MCF 10A (cell line): ENCODE results near the gene FAM114A1. TPM values are rescaled to one million over a fixed set of nuclear protein-coding genes. Genes with fewer than 3 reads are reported as not detected.

Experiments used
- BruUV-seq: library from RNA; stranded (reverse); fragments of 400-500 nt; replicated peaks from 2 replicates; lab custom pipeline; 2021; lab: Mats Ljungman, UMichigan
- CTCF ChIA-PET: fragments of 300-600 bp; sonication (Branson Sonifier 250); formaldehyde crosslinking; extraction: SDS; loops from one replicate; lab custom pipeline; 2021; ENCODE audit warnings: antibody characterized with exemption, inconsistent platforms; lab: Yijun Ruan, JAX
- POLR2A ChIA-PET: fragments of 300-600, 350-650 bp; sonication (Branson Sonifier 250); formaldehyde crosslinking; extraction: SDS; loops from one replicate; lab custom pipeline; 2020; ENCODE audit warnings: antibody characterized with exemption, inconsistent platforms; lab: Yijun Ruan, JAX
- DNase-seq: peaks from one replicate; pipeline ENCODE4 v3.0.0-alpha.2; 2018; ENCODE audit not compliant: unreplicated experiment
- H3K27ac Mint-ChIP-seq: one replicate; pipeline ENCODE4 v1.8.0; 2022; ENCODE audit warnings: mild to moderate bottlenecking, low read depth, mixed read lengths; ENCODE audit not compliant: unreplicated experiment
- H3K27me3 Mint-ChIP-seq: one replicate; pipeline ENCODE4 v1.8.0; 2022; ENCODE audit warnings: mixed read lengths; ENCODE audit not compliant: insufficient read depth, unreplicated experiment
- H3K36me3 Mint-ChIP-seq: one replicate; pipeline ENCODE4 v1.8.0; 2022; ENCODE audit warnings: mild to moderate bottlenecking, moderate library complexity, mixed read lengths; ENCODE audit not compliant: insufficient read depth, unreplicated experiment
- H3K4me1 Mint-ChIP-seq: one replicate; pipeline ENCODE4 v1.8.0; 2022; ENCODE audit warnings: mixed read lengths; ENCODE audit not compliant: insufficient read depth, unreplicated experiment
- H3K4me3 Mint-ChIP-seq: one replicate; pipeline ENCODE4 v1.8.0; 2022; ENCODE audit warnings: mild to moderate bottlenecking, moderate library complexity, mixed read lengths; ENCODE audit not compliant: unreplicated experiment
- H3K9me3 Mint-ChIP-seq: one replicate; pipeline ENCODE4 v1.8.0; 2022; ENCODE audit warnings: mixed read lengths; ENCODE audit not compliant: unreplicated experiment
- intact Hi-C: fragments of 100-400 bp; cut with micrococcal nuclease; formaldehyde crosslinking; loops from 2 replicates; pipeline ENCODE4 v1.14.1; 2022
- total RNA-seq: library from RNA; stranded (reverse); gene quantifications from 2 replicates; pipeline ENCODE4 v1.2.3, GENCODE V29; 2022
- TF ChIP-seq, protein P1 (sequence below): fragments of 200-600 bp; IDR thresholded peaks from one replicate; pipeline ENCODE4 v1.8.0; 2022; ENCODE audit warnings: antibody characterized with exemption, mild to moderate bottlenecking; ENCODE audit not compliant: unreplicated experiment

Gene FAM114A1
- total RNA-seq, 1 experiment from 2014 or later = 22.7 TPM

DNA sequence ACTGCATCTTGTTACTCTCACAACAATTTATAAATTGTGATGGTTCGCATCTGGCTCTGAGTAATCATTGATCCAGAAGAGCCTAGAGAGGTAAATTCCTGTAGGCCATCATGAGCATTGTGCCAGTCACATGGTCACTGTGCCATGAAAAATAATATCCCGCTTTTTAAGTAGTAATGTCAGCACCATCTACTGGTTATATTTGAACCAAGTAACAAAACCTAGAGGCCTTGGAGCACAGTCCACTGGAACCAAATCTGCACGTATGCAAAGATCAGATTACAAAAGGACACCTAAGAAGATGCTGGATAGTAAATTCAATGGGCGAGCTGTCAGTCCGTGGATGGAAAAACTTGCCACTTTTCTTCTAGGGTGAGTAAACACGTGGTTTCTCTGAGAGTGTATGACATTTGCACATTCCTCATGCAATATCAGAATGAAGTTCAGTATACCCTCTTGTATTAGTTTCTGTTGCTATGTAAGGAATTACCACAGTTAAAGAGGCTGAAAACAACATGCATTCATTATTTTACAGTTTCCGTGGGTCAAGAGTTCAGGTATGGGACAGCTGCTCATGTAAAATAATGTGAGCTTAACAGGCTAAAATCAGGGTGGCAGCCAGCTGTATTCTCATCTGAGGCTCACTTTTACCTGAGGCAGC is 26.8 kb downstream of the FAM114A1 start:
- DNase-seq = no peak
- H3K9me3 Mint-ChIP-seq = no peaks in the 10 kb centered on the region
- no peak overlapping the region for H3K4me3 Mint-ChIP-seq
- CTCF ChIA-PET = interaction anchor here (0.8 to 2.6 kb wide), 6 partner anchors 90 to 249 kb away, joined by 3 to 12 read pairs (median 4); partner anchors contain the start of gene TLR1
- H3K4me1 Mint-ChIP-seq = peaks cover 6% of the 10 kb centered on the region
- BruUV-seq = no TSS peak
- intact Hi-C loops = no loop called here
- no peaks in the 10 kb centered on the region for H3K27me3 Mint-ChIP-seq
- H3K27ac Mint-ChIP-seq = no peak overlapping the region
- POLR2A ChIA-PET = interaction anchor here (0.6 kb wide), 1 partner anchor 289 kb away, joined by 3 read pairs; no protein-coding TSS in a partner anchor
- peaks cover 29% of the 10 kb centered on the region for H3K36me3 Mint-ChIP-seq
- TF ChIP-seq, protein P1, sequence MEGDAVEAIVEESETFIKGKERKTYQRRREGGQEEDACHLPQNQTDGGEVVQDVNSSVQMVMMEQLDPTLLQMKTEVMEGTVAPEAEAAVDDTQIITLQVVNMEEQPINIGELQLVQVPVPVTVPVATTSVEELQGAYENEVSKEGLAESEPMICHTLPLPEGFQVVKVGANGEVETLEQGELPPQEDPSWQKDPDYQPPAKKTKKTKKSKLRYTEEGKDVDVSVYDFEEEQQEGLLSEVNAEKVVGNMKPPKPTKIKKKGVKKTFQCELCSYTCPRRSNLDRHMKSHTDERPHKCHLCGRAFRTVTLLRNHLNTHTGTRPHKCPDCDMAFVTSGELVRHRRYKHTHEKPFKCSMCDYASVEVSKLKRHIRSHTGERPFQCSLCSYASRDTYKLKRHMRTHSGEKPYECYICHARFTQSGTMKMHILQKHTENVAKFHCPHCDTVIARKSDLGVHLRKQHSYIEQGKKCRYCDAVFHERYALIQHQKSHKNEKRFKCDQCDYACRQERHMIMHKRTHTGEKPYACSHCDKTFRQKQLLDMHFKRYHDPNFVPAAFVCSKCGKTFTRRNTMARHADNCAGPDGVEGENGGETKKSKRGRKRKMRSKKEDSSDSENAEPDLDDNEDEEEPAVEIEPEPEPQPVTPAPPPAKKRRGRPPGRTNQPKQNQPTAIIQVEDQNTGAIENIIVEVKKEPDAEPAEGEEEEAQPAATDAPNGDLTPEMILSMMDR = no peak

DNA sequence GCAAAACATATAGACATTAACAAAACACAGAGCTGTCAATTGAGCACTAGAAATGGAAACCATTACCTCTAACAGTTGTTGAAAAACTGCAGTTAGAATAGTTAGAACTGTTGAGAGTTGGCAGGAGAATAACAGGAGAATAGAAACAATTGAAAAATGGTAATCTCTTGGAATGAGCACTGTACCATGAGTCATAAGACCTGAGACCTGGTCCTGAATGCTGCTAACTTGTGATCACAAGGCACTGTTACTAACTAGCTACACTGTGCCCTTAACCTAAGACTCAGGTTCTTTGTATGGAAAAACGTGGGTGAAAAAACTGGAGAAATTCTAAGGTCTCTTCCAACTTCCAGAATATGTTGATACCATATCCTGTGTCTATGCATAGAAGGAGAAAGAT is 29.3 kb downstream of the FAM114A1 start:
- ChIA-PET POLR2A (no interaction called here), CTCF (interaction anchor here (0.6 to 2.2 kb wide), 5 partner anchors 137 to 835 kb away, joined by 4 to 6 read pairs (median 5); no protein-coding TSS in a partner anchor)
- intact Hi-C loops = no loop called here
- TF ChIP-seq, protein P1 = no peak
- no peak for DNase-seq
- Mint-ChIP-seq H3K4me1 (no peaks in the 10 kb centered on the region), H3K27ac (no peak overlapping the region), H3K9me3 (no peaks in the 10 kb centered on the region), H3K27me3 (no peaks in the 10 kb centered on the region), H3K4me3 (no peak overlapping the region), H3K36me3 (peaks cover 29% of the 10 kb centered on the region)
- BruUV-seq = no TSS peak

DNA sequence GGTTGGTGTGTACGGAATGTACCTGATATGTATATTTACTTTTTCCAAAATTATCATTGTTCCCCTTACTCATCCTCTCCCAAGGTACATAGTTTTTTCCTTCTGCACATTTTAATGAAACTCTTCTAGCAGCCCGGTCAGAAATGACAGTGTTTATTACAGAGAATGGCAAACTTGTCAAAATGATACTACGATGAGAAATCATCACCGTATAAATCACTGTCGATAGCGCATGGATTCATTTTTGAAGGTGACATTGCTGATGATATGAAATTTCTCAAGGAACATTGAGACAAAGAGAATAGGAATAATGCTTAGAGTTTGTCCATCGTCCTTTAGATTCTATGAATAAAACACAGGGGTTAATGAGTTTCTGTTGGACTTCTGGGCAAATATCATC is 30.6 kb downstream of the FAM114A1 start:
- Mint-ChIP-seq H3K27me3 (no peaks in the 10 kb centered on the region), H3K4me1 (no peaks in the 10 kb centered on the region), H3K4me3 (no peak overlapping the region), H3K27ac (no peak overlapping the region), H3K9me3 (no peaks in the 10 kb centered on the region), H3K36me3 (peaks cover 18% of the 10 kb centered on the region)
- TF ChIP-seq, protein P1 = no peak
- no peak for DNase-seq
- intact Hi-C loops = no loop called here
- CTCF ChIA-PET = interaction anchor here (1.0 to 1.9 kb wide), 2 partner anchors 139 to 236 kb away, joined by 5 to 6 read pairs; no protein-coding TSS in a partner anchor
- POLR2A ChIA-PET = no interaction called here
- BruUV-seq = no TSS peak

DNA sequence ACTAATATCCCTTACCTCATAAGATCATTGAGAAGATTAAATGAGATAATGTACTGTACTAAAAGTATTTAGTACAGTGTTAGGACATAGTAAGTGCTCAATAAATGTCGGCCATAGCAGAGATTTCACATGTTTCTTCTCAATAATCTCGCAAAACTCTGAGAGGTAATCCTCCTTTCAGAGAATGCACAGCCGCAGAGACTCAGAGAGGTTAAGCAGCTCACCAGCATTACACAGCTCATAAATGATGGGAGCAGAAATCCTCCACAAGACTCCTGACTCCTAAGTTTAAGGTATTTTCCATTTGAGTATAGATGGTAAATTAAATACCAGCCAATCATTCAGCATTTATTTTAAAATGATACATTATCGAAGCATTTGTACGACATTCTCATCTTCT is 34.6 kb downstream of the FAM114A1 start:
- no peaks in the 10 kb centered on the region for H3K9me3 Mint-ChIP-seq
- POLR2A ChIA-PET = interaction anchor here (0.7 to 2.1 kb wide), 5 partner anchors 12 to 280 kb away, joined by 3 to 10 read pairs (median 3); partner anchors contain the start of gene WDR19
- intact Hi-C loops = loop anchor here (1.0 to 5.0 kb wide), 2 partner anchors 145 to 233 kb away; no protein-coding TSS in a partner anchor
- CTCF ChIA-PET = interaction anchor here (0.6 to 4.8 kb wide), 18 partner anchors 12 to 822 kb away, joined by 3 to 93 read pairs (median 4); no protein-coding TSS in a partner anchor
- no peak overlapping the region for H3K4me3 Mint-ChIP-seq
- no peak for DNase-seq
- no peaks in the 10 kb centered on the region for H3K4me1 Mint-ChIP-seq
- peaks cover 25% of the 10 kb centered on the region for H3K36me3 Mint-ChIP-seq
- TF ChIP-seq, protein P1 = no peak
- BruUV-seq = no TSS peak
- H3K27me3 Mint-ChIP-seq = no peaks in the 10 kb centered on the region
- no peak overlapping the region for H3K27ac Mint-ChIP-seq
